Caki2 (cell line): ENCODE data around the gene LHX3. TPM values are rescaled to one million over a fixed set of nuclear protein-coding genes. Genes with fewer than 3 reads are reported as not detected.
"Not testable (repeated sequence)": the region's sequence is repeated elsewhere in the genome, so short reads cannot be mapped to it uniquely, and the experiment has no call there.

Experiments used
- DNase-seq: peaks from one replicate; pipeline ENCODE4 v3.0.0-alpha.2; 2015; ENCODE audit warnings: low read depth
- in situ Hi-C: cut with HindIII; loops from 2 replicates; pipeline ENCODE4 v1.10.0; 2016; ENCODE audit warnings: low sequenced_read_pairs, low pct_unique_long_range_greater_than_20kb, mixed read lengths
- total RNA-seq: library from RNA; depleted of rRNA; stranded (reverse); fragments of >200 nt; shearing (Covaris generic); gene quantifications from 2 replicates; pipeline ENCODE4 v1.2.3, GENCODE V29; 2014; ENCODE audit warnings: low replicate concordance

Gene LHX3
- total RNA-seq, 1 experiment from 2014 or later: not detected

GRCh38 chr9:136243631-136244030, 38.7 kb upstream of the LHX3 start:
- in situ Hi-C loops: no loop called here
- DNase-seq: no peak

- in situ Hi-C loops: no loop called here
- DNase-seq: no peak
These were observed 38.1 kb upstream of the LHX3 start for GRCh38 chr9:136242918-136243525.

GRCh38 chr9:136242248-136242647, 37.3 kb upstream of the LHX3 start:
- in situ Hi-C loops: no loop called here
- DNase-seq: no peak

GRCh38 chr9:136241542-136241941, 36.6 kb upstream of the LHX3 start:
- in situ Hi-C loops: no loop called here
- DNase-seq: no peak

DNA sequence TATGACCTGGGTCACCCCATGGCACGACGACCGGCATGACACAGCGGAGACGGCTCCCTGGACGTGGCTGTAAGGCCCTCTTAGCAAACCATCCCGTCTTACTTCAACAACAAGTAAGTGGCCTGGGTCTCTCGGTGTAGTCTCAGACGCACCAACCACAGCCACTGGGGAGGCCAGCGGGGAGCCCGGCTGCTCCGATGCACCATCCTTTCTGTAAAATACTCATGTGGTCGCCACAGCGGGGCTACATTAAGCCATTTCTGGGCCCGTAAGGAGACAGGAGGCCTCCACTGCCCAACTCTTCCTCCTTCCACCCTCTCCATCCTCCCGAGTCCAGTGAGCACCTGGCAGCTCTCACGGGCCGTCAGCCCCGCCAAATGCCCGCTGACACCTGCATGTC, 36.0 kb upstream of the LHX3 start:
- no peak for DNase-seq
- in situ Hi-C loops: no loop called here

- DNase-seq: no peak
- in situ Hi-C loops: no loop called here
These were observed 35.0 kb upstream of the LHX3 start for GRCh38 chr9:136239983-136240330.

DNA sequence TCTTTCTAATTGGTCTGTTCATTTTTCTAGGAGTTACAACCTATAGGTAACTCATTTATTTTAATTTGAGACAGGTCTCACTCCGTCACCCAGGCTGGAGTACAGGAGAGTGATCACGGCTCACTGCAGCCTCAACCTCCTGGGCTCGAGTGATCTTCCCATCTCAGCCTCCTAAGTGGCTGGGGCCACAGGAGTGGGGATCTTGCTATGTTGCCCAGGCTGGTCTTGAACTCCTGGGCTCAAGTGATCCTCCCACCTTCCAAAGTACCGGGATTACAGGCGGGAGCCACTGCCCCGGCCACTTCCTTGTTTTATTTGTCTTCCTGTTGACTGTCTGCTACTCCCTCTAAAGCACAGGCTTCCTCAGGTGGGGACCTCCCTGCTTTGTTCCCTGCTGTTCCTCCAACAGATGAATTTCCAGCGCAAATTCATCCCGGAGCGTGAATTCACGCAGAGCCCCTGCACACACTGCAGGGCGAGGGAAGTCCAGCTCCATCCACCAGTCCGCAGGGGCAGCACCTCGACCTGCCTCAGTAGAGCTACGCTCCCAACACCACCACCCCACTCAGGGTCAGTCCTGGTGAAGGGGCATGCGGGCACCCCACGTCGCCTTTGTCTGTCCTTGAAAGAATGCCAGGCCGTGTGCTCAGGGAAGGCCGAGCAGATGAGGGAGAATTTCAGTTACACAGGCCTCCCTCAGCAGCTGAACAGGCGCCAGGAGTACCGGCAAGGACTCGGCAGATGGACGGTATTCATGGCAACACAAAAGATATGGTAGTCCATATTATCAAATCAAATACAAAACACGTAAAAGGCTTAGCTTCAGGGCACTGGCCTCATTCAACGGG, 34.4 kb upstream of the LHX3 start:
- DNase-seq: no peak
- in situ Hi-C loops: no loop called here

GRCh38 chr9:136238342-136238732, 33.4 kb upstream of the LHX3 start:
- in situ Hi-C loops: no loop called here
- DNase-seq: no peak

GRCh38 chr9:136237486-136238341, 32.8 kb upstream of the LHX3 start:
- in situ Hi-C loops: no loop called here
- no peak for DNase-seq

GRCh38 chr9:136236471-136237410, 31.8 kb upstream of the LHX3 start:
- DNase-seq, in situ Hi-C loops: not testable (repeated sequence)

- no peak for DNase-seq
- in situ Hi-C loops: no loop called here
These were observed 31.0 kb upstream of the LHX3 start for GRCh38 chr9:136235709-136236455.

DNA sequence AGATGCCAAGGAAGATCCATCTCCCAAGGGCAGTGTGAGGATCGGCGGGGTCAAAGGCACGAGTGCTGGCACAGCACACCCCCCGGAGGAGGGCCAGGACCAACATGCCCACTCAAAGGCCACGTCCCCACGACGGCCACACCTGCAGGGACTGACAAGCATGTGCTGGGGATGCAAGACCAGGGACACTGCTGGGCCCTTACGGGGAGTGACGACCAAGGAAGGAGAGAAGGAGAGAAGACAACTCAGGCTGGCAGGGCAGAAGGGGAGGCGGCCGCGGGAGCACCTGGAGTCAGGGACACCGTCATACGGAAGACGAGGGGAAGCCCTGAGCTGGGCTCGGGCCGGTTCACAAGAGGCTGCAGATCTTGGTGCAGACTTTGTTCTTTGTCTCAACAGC, 30.2 kb upstream of the LHX3 start:
- in situ Hi-C loops: no loop called here
- no peak for DNase-seq

DNA sequence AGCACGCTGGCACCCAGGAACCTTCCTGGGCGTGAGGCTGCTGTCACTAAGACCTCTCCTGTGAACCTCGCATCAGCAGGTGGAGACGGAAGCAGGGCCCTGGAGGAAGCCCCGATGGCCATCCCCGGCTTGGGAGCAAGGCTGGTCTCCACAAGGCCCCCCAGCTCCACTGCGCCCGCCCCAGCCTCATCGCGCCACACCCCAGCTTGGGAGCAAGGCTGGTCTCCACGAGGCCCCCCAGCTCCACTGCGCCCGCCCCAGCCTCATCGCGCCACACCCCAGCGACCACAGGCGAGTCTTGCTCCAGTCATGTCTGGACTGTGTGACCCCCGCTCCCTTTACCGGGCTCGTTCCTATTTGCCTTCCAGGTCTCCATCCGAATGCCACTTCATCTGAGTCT, 29.7 kb upstream of the LHX3 start:
- DNase-seq: no peak
- in situ Hi-C loops: no loop called here

GRCh38 chr9:136233868-136234267, 28.9 kb upstream of the LHX3 start:
- in situ Hi-C loops: no loop called here
- DNase-seq: no peak

- DNase-seq: no peak
- in situ Hi-C loops: no loop called here
These were observed 28.5 kb upstream of the LHX3 start for GRCh38 chr9:136233411-136233810.

- in situ Hi-C loops: no loop called here
- DNase-seq: no peak
These were observed 28.0 kb upstream of the LHX3 start for GRCh38 chr9:136232969-136233368.

- no peak for DNase-seq
- in situ Hi-C loops: no loop called here
These were observed 26.8 kb upstream of the LHX3 start for GRCh38 chr9:136231478-136232297.
